Bronchial epithelial cell (primary cell): ENCODE results near the gene MYEOV. TPM values are rescaled to one million over a fixed set of nuclear protein-coding genes. Genes with fewer than 3 reads are reported as not detected.
A peak's percentile ranks its signal among the peaks of the same experiment; 100 is the strongest.

Experiments
- DNase-seq: peaks from one replicate; pipeline ENCODE4 v3.0.0-alpha.2; 2010; ENCODE audit warnings: low read depth
- FAIRE-seq: peaks from 2 replicates; lab custom pipeline; 2011; peaks lifted over from hg19 to GRCh38; lab: Jason Lieb, UNC
- H3K27me3 ChIP-seq: 2 replicates; pipeline ENCODE4 v1.5.1; 2011; ENCODE audit warnings: low read length; ENCODE audit not compliant: control insufficient read depth, insufficient read depth
- H3K36me3 ChIP-seq: 2 replicates; pipeline ENCODE4 v1.5.1; 2011; ENCODE audit warnings: low read length; ENCODE audit not compliant: control insufficient read depth, insufficient read depth
- H3K4me3 ChIP-seq: 2 replicates; pipeline ENCODE4 v1.5.1; 2011; ENCODE audit warnings: mild to moderate bottlenecking, low read depth, low read length, control low read depth
- CTCF ChIP-seq: IDR thresholded peaks from 2 replicates; pipeline ENCODE4 v1.5.1; 2011; ENCODE audit warnings: mild to moderate bottlenecking, moderate library complexity, low read length, control low read depth, inconsistent platforms; ENCODE audit not compliant: insufficient read depth, severe bottlenecking
- total RNA-seq: library from RNA; depleted of rRNA; stranded (reverse); fragments of >200 nt; gene quantifications from 2 replicates; pipeline ENCODE4 v1.2.1, GENCODE V29; 2014

Gene MYEOV
- total RNA-seq, 1 donor from 2014 or later: 0.26 TPM

- Histone ChIP-seq H3K36me3 (no peaks in the 10 kb centered on the region), H3K27me3 (no peaks in the 10 kb centered on the region), H3K4me3 (no peak overlapping the region)
- no peak for FAIRE-seq
- no peak for TF ChIP-seq CTCF
- peak; percentile 5 for DNase-seq
Observed at GRCh38 chr11:69250186-69251056, 43.5 kb upstream of the MYEOV start.

DNA sequence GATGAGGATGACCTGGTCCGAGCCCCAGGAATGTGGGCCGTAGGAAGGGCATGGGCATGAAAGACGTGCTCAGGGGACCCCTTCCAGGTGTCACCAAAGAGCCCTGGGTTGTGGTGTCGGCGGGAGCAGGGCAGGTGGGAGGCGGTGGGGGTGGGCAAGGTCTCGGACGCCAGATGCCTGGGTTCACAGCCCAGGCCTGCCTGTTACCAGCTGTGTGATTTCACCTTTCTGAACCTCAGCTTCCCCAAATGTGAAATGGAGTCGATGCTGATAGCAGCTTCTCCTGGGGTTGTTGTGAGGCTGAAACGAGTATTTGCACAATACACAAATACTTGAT, 42.9 kb upstream of the MYEOV start:
- TF ChIP-seq CTCF: no peak
- no peak for DNase-seq
- no peak for FAIRE-seq
- H3K27me3 ChIP-seq: no peaks in the 10 kb centered on the region
- H3K4me3 ChIP-seq: no peak overlapping the region
- H3K36me3 ChIP-seq: no peaks in the 10 kb centered on the region

DNA sequence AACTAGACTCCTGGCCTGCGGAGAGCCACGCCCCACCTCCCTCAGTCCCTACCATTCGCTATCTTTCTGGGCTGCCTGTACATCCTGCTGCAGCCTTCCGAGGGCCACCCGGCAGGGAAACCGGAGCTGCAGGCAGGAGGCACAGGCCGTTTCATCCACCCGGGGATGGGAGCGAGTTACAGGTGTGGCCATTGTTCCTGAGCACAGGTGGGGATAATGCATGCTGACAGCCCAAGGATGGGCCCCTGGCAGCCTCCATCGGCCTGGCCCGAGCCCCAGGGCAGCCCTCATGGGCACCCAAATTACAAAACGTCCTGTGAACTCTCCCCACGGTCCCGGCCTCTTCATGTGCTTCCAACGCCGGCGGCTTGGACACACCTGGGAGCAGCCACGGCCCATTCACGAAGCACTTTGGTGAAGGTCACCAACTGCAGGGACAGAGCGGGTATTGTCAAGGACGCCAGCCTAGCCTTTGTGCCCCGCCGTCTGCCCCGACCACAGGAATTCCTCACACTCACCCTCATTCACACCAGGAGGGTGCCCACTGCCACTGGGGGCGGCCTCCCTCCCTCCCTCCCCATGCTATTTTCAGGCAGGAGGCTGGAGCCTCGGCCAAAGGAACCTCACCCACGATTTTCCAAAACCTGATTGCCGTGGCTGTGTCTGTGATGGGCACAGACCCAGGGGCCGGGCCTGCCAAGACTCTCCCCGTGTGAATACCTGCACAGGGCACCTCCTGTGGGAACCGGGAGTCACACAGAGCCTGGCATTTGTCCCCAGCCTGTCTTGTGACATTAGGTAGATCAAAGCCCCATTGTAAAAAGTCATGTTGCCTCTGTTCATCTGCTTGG, 42.1 kb upstream of the MYEOV start:
- no peak for TF ChIP-seq CTCF
- FAIRE-seq (no peak), DNase-seq (no peak)
- Histone ChIP-seq H3K27me3 (peaks cover 2% of the 10 kb centered on the region), H3K4me3 (no peak overlapping the region), H3K36me3 (no peaks in the 10 kb centered on the region)

GRCh38 chr11:69252490-69252837, 41.5 kb upstream of the MYEOV start:
- Histone ChIP-seq H3K4me3 (no peak overlapping the region), H3K36me3 (no peaks in the 10 kb centered on the region), H3K27me3 (peaks cover 2% of the 10 kb centered on the region)
- FAIRE-seq (no peak), DNase-seq (peak; percentile 20)
- TF ChIP-seq CTCF: no peak

- H3K27me3 ChIP-seq: peaks cover 2% of the 10 kb centered on the region
- H3K4me3 ChIP-seq: no peak overlapping the region
- FAIRE-seq: peak; percentile 52
- TF ChIP-seq CTCF: no peak
- DNase-seq: peak; percentile 85
- H3K36me3 ChIP-seq: no peaks in the 10 kb centered on the region
Observed at GRCh38 chr11:69253028-69253427, 40.9 kb upstream of the MYEOV start.
